ENCODE results near the gene SH3BGR. TPM values are rescaled to one million over a fixed set of nuclear protein-coding genes. Genes with fewer than 3 reads are reported as not detected.

The SH3BGR gene
- polyA plus RNA-seq, 1 donor (not counting 4 experiments of a cell fraction or from before 2014, with no cell fraction given) = 1.4 TPM

- no peaks in the 10 kb centered on the region for H4K20me1 ChIP-seq (ENCODE audit: control insufficient read depth, extremely low read depth, insufficient read depth, low read length)
- no peak overlapping the region for H3K4me3 ChIP-seq (ENCODE audit: control insufficient read depth in 2 of 3, extremely low read depth in 1 of 3, insufficient read depth in 2 of 3, low read depth in 1 of 3, low read length in 3 of 3)
- DNase-seq (ENCODE audit: low read depth, low spot score) (no peak), FAIRE-seq (no peak)
- no peaks in the 10 kb centered on the region for H3K9me3 ChIP-seq (ENCODE audit: control insufficient read depth, low read depth, low read length)
- no peak overlapping the region for H3K27ac ChIP-seq (ENCODE audit: control insufficient read depth, insufficient read depth, low read length)
- no peaks in the 10 kb centered on the region for H3K36me3 ChIP-seq (ENCODE audit: control insufficient read depth in 2 of 2, extremely low read depth in 1 of 2, insufficient read depth in 2 of 2, low read length in 2 of 2)
- H3K4me1 ChIP-seq (ENCODE audit: control insufficient read depth, extremely low read depth, insufficient read depth, low read length) = no peaks in the 10 kb centered on the region
- dilution Hi-C loops (cut with MboI; ENCODE audit: extremely low pct_ligation_motif_present, low sequenced_read_pairs) = no loop called here
- H3K27me3 ChIP-seq (ENCODE audit: control insufficient read depth, extremely low read depth, insufficient read depth, low read length) = no peaks in the 10 kb centered on the region
- H3K9ac ChIP-seq (ENCODE audit: control insufficient read depth, extremely low read depth, insufficient read depth, low read length) = no peak overlapping the region
- no peak overlapping the region for H2AFZ ChIP-seq (ENCODE audit: control insufficient read depth, low read length)
- H3K4me2 ChIP-seq (ENCODE audit: control insufficient read depth, extremely low read depth, insufficient read depth, low read depth, low read length) = no peak overlapping the region
- no peaks in the 10 kb centered on the region for H3K9me1 ChIP-seq (ENCODE audit: control insufficient read depth, extremely low read depth, insufficient read depth, low read length)
- no peaks in the 10 kb centered on the region for H3K79me2 ChIP-seq (ENCODE audit: control insufficient read depth, insufficient read depth, low read length)
- no peak for TF ChIP-seq CTCF (optimal IDR thresholded peaks at IDR 0.05 in 1 of 3, IDR thresholded peaks at IDR 0.05 in 1 of 3, conservative IDR thresholded peaks at IDR 0.05 in 1 of 3; ENCODE audit: extremely low read depth in 1 of 3, insufficient read depth in 2 of 3, low read length in 3 of 3)
- no peak for TF ChIP-seq EZH2 (IDR thresholded peaks at IDR 0.05; ENCODE audit: low read length)
These were observed 28.5 kb downstream of the SH3BGR start for GRCh38 chr21:39480271-39480670.

- no peaks in the 10 kb centered on the region for H3K79me2 ChIP-seq (ENCODE audit: control insufficient read depth, insufficient read depth, low read length)
- dilution Hi-C loops (cut with MboI; ENCODE audit: extremely low pct_ligation_motif_present, low sequenced_read_pairs) = no loop called here
- H3K36me3 ChIP-seq (ENCODE audit: control insufficient read depth in 2 of 2, extremely low read depth in 1 of 2, insufficient read depth in 2 of 2, low read length in 2 of 2) = no peaks in the 10 kb centered on the region
- TF ChIP-seq CTCF (optimal IDR thresholded peaks at IDR 0.05 in 1 of 3, IDR thresholded peaks at IDR 0.05 in 1 of 3, conservative IDR thresholded peaks at IDR 0.05 in 1 of 3; ENCODE audit: extremely low read depth in 1 of 3, insufficient read depth in 2 of 3, low read length in 3 of 3) = no peak
- TF ChIP-seq EZH2 (IDR thresholded peaks at IDR 0.05; ENCODE audit: low read length) = no peak
- H3K9ac ChIP-seq (ENCODE audit: control insufficient read depth, extremely low read depth, insufficient read depth, low read length) = no peak overlapping the region
- no peaks in the 10 kb centered on the region for H3K4me1 ChIP-seq (ENCODE audit: control insufficient read depth, extremely low read depth, insufficient read depth, low read length)
- H3K9me3 ChIP-seq (ENCODE audit: control insufficient read depth, low read depth, low read length) = no peaks in the 10 kb centered on the region
- no peaks in the 10 kb centered on the region for H3K27me3 ChIP-seq (ENCODE audit: control insufficient read depth, extremely low read depth, insufficient read depth, low read length)
- H4K20me1 ChIP-seq (ENCODE audit: control insufficient read depth, extremely low read depth, insufficient read depth, low read length) = no peaks in the 10 kb centered on the region
- FAIRE-seq (no peak), DNase-seq (ENCODE audit: low read depth, low spot score) (no peak)
- no peak overlapping the region for H3K27ac ChIP-seq (ENCODE audit: control insufficient read depth, insufficient read depth, low read length)
- no peak overlapping the region for H3K4me3 ChIP-seq (ENCODE audit: control insufficient read depth in 2 of 3, extremely low read depth in 1 of 3, insufficient read depth in 2 of 3, low read depth in 1 of 3, low read length in 3 of 3)
- no peaks in the 10 kb centered on the region for H3K9me1 ChIP-seq (ENCODE audit: control insufficient read depth, extremely low read depth, insufficient read depth, low read length)
- H3K4me2 ChIP-seq (ENCODE audit: control insufficient read depth, extremely low read depth, insufficient read depth, low read depth, low read length) = no peak overlapping the region
- H2AFZ ChIP-seq (ENCODE audit: control insufficient read depth, low read length) = no peak overlapping the region
These were observed 30.1 kb downstream of the SH3BGR start for GRCh38 chr21:39481886-39482285.
